ENCODE data around the gene EXOSC5.
A peak's percentile ranks its signal among the peaks of the same experiment; 100 is the strongest.
"Not testable (repeated sequence)": the region's sequence is repeated elsewhere in the genome, so short reads cannot be mapped to it uniquely, and the experiment has no call there.

EXOSC5 gene

GRCh38 chr19:41405776-41406175 is 8.6 kb upstream of the EXOSC5 start:
- DNase-seq (ENCODE audit: low read depth), result no peak

GRCh38 chr19:41403181-41403970 is 6.2 kb upstream of the EXOSC5 start:
- DNase-seq (ENCODE audit: low read depth), result no peak

GRCh38 chr19:41402010-41402409 is 4.9 kb upstream of the EXOSC5 start:
- no peak for DNase-seq (ENCODE audit: low read depth)

- DNase-seq (ENCODE audit: low read depth), result no peak
Observed at GRCh38 chr19:41401483-41401882, 4.3 kb upstream of the EXOSC5 start.

- no peak for DNase-seq (ENCODE audit: low read depth)
Observed at GRCh38 chr19:41399525-41399924, 2.4 kb upstream of the EXOSC5 start.

- DNase-seq (ENCODE audit: low read depth), result no peak
Observed at GRCh38 chr19:41399091-41399490, 1.9 kb upstream of the EXOSC5 start.

GRCh38 chr19:41398598-41398997 is 1.4 kb upstream of the EXOSC5 start:
- DNase-seq (ENCODE audit: low read depth), result no peak

- DNase-seq (ENCODE audit: low read depth), result no peak
Observed at GRCh38 chr19:41398050-41398418, 875 bp upstream of the EXOSC5 start.

GRCh38 chr19:41395355-41395754 is 1.8 kb downstream of the EXOSC5 start:
- DNase-seq (ENCODE audit: low read depth), result no peak

- no peak for DNase-seq (ENCODE audit: low read depth)
Observed at GRCh38 chr19:41392775-41393174, 4.4 kb downstream of the EXOSC5 start.

GRCh38 chr19:41391618-41392017 is 5.5 kb downstream of the EXOSC5 start:
- no peak for DNase-seq (ENCODE audit: low read depth)

GRCh38 chr19:41386442-41386841 is 10.7 kb downstream of the EXOSC5 start:
- DNase-seq (ENCODE audit: low read depth), result no peak

GRCh38 chr19:41384351-41384750 is 12.8 kb downstream of the EXOSC5 start:
- DNase-seq (ENCODE audit: low read depth), result no peak

GRCh38 chr19:41381536-41381935 is 15.6 kb downstream of the EXOSC5 start:
- DNase-seq (ENCODE audit: low read depth), result not testable (repeated sequence)

- DNase-seq (ENCODE audit: low read depth), result no peak
Observed at GRCh38 chr19:41377977-41378709, 19.0 kb downstream of the EXOSC5 start.

GRCh38 chr19:41376998-41377365 is 20.2 kb downstream of the EXOSC5 start:
- no peak for DNase-seq (ENCODE audit: low read depth)

- DNase-seq (ENCODE audit: low read depth), result peak; percentile 17
Observed at GRCh38 chr19:41376241-41376997, 20.7 kb downstream of the EXOSC5 start, which contains the start of gene TMEM91. TMEM91 (plus strand) TSS chr19:41376533; CDS start chr19:41378310, 1,777 bp downstream.

- DNase-seq (ENCODE audit: low read depth), result peak; percentile 91
Observed at GRCh38 chr19:41373993-41374392, 23.2 kb downstream of the EXOSC5 start.

- DNase-seq (ENCODE audit: low read depth), result no peak
Observed at GRCh38 chr19:41372501-41372900, 24.7 kb downstream of the EXOSC5 start.

GRCh38 chr19:41371541-41371940 is 25.6 kb downstream of the EXOSC5 start:
- no peak for DNase-seq (ENCODE audit: low read depth)

- not testable (repeated sequence) for DNase-seq (ENCODE audit: low read depth)
Observed at GRCh38 chr19:41371119-41371518, 26.0 kb downstream of the EXOSC5 start.

GRCh38 chr19:41369769-41370168 is 27.4 kb downstream of the EXOSC5 start:
- DNase-seq (ENCODE audit: low read depth), result no peak

GRCh38 chr19:41367848-41368301 is 29.3 kb downstream of the EXOSC5 start:
- DNase-seq (ENCODE audit: low read depth), result peak; percentile 83

All from fibroblast of gingiva (primary cell).